Measurements from ENCODE around the gene COMMD1. TPM values are rescaled to one million over a fixed set of nuclear protein-coding genes. Genes with fewer than 3 reads are reported as not detected.

COMMD1 gene
- total RNA-seq, 2 donors from 2014 or later: 51.1 to 57.8 TPM

DNA sequence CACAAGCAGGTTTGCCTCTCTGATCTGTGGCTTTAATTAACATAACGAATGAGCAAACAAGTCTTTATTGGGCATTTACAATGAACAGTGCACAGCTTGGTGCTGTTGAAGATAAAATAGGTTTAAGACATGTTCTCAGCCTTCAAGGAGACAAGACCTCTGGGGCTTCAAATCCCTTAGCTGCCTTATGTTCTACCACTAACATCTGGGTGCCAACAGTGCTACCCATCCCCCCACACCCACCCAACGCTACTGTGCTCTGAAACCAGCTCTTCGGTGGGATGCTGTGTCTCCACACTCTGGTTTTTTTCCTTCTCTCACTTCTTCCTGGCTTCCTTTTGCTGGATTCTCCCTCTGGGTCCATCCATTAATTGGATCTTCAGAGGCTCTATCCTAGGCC lies 276.4 kb downstream of the COMMD1 start:
- DNase-seq (ENCODE audit: low spot score) (no peak), ATAC-seq (ENCODE audit: insufficient number of reproducible peaks, low FRiP score, low read depth) (no peak)
- no peaks in the 10 kb centered on the region for H3K36me3 ChIP-seq
- no peaks in the 10 kb centered on the region for H3K27me3 ChIP-seq (replicated peaks; ENCODE audit: insufficient read depth)
- TF ChIP-seq, protein P1, sequence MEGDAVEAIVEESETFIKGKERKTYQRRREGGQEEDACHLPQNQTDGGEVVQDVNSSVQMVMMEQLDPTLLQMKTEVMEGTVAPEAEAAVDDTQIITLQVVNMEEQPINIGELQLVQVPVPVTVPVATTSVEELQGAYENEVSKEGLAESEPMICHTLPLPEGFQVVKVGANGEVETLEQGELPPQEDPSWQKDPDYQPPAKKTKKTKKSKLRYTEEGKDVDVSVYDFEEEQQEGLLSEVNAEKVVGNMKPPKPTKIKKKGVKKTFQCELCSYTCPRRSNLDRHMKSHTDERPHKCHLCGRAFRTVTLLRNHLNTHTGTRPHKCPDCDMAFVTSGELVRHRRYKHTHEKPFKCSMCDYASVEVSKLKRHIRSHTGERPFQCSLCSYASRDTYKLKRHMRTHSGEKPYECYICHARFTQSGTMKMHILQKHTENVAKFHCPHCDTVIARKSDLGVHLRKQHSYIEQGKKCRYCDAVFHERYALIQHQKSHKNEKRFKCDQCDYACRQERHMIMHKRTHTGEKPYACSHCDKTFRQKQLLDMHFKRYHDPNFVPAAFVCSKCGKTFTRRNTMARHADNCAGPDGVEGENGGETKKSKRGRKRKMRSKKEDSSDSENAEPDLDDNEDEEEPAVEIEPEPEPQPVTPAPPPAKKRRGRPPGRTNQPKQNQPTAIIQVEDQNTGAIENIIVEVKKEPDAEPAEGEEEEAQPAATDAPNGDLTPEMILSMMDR (IDR thresholded peaks at IDR 0.05): no peak
- no peaks in the 10 kb centered on the region for H3K9me3 ChIP-seq
- H3K27ac ChIP-seq: no peak overlapping the region
- H3K4me3 ChIP-seq: no peak overlapping the region
- peaks cover 0 to 23% of the 10 kb centered on the region in 2 donors for H3K4me1 ChIP-seq (ENCODE audit: control insufficient read depth in 1 of 2, low read depth in 2 of 2)

DNA sequence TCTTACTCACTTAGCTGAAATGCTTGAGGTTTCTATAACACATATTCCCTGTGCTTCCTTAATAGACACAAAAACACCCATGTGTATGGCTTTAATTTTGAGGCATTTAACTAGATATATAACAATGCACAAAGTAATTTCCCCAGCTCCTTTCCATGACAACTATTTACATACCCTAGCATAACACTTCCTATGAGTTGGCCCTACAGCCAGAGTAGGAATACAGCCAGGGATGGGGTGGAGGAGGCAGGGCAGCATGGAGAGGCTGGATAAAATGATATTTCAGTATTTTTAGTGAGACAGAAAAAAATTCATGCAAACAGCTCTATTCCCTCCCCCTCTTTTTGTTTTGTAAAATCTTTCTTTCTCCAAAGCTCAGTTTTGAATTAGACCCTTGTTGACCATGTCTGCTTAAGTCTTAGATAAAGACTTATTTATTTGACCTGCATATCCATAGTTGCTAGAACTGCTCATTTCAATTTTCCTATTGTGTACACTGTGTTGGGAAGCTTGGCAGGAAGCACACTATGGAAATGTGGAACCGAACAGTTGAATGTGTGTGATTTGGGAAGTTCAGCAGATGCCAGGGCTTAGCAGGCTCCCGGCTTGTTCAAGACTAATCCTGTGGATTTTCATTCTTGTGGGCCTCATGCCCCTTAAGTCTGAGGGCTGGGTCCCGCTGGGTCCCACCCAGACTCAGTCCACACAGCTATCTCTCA lies 279.2 kb downstream of the COMMD1 start:
- ATAC-seq (ENCODE audit: insufficient number of reproducible peaks, low FRiP score, low read depth) (no peak), DNase-seq (ENCODE audit: low spot score) (no peak)
- Histone ChIP-seq H3K27me3 (replicated peaks; ENCODE audit: insufficient read depth) (no peaks in the 10 kb centered on the region), H3K9me3 (no peaks in the 10 kb centered on the region), H3K4me3 (no peak overlapping the region), H3K27ac (no peak overlapping the region), H3K4me1 (ENCODE audit: control insufficient read depth in 1 of 2, low read depth in 2 of 2) (peaks cover 0 to 8% of the 10 kb centered on the region in 2 donors), H3K36me3 (no peaks in the 10 kb centered on the region)
- TF ChIP-seq, protein P1 (IDR thresholded peaks at IDR 0.05): no peak

Other genes with a start within 250 kb of the COMMD1 start
- gene FAM161A, start 51.6 kb upstream of the COMMD1 start, total RNA-seq: 10 to 100 TPM in 1 of 2 donors, 1 to 10 TPM in 1; 4.6 to 13.8 TPM
- 10 to 100 TPM; 50.4 to 60.5 TPM for gene CCT4, start 17.0 kb upstream of the COMMD1 start, total RNA-seq